Activated T-cell treated with anti-CD3 and anti-CD28 coated beads for 4 hours (primary cell): ENCODE results near the gene UPK3A.
A peak's percentile ranks its signal among the peaks of the same experiment; 100 is the strongest.
"Not testable (repeated sequence)": the region's sequence is repeated elsewhere in the genome, so short reads cannot be mapped to it uniquely, and the experiment has no call there.

ENCODE experiments used
- DNase-seq: peaks from one replicate; pipeline ENCODE4 v3.0.0-alpha.2; 2020

Gene UPK3A

DNA sequence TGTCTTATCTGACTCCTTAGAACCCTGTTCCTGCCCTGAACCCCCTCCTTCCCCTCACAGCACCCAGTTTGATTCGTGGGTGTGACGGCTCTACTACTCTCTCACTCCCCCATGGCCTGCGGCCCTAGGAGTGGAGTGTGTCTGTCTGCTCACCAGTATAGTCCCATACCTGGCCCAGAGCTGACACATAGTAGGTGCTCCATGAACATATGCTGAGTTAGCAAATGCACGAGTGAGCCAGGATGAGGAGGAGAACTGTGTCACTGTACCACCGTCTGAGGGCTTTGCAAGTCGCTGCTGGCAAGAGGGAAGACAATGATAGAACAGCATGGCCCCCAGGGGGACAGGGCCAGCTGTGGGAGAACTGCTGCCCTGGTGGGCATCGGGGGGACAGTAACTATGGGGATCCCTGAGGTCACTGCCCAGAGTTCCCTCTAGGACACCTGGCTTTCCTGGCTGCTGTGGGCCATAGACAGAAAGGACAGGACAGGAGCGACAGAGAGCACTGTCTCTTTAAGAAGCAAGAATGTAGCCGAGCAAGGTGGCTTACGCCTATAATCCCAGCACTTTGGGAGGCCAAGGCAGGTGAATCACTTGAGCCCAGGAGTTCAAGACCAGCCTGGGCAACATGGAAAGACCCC lies 24.9 kb upstream of the UPK3A start:
- no peak for DNase-seq

DNA sequence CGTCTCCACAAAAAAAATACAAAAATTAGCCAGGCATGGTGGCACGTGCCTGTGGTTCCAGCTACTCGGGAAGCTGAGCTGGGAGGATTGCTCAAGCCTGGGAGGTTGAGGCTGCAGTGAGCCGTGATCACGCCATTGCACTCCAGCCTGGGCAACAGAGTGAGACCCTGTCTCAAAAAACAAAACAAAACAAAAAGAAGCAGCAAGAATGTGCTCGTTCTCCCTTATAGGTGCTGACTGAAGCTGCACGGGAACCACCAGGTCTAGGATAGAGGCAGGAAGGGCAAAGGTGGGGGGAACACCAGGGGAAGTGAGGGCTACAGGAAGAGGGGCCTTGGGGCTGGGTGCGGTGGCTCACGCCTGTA lies 24.4 kb upstream of the UPK3A start:
- DNase-seq: not testable (repeated sequence)

DNA sequence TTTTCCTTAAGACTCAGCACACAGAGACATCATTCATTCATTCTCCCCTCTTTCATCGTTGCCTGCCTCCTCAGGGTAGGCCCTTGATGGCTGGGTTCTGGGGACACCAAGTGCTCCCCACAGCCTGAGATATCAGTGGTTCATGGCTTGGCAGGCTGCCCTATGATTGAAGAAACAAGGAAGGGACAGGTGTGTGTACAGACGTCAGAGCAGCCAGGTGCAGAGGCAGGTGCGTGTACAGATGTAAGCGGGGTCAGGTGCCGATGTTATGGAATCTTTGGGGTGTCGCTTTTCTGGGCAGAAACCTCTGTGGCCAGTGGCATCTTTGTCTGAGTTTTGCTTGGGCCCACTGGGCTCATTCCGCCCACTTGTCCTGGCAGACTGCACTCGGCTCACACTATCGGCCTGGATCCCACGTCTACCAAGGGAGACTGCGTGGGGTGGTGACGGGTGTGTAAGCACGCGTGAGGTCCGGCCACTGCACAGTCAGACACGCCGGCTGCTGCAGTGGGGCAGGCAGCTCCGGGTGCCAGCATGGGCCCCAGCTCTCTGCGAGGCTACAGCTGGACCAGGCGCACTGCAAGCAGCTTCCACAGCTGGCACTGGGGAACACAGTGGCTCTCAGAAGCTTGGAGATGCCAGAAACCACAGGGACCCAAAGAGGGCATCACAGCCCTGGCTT lies 23.2 kb upstream of the UPK3A start:
- DNase-seq: no peak

DNA sequence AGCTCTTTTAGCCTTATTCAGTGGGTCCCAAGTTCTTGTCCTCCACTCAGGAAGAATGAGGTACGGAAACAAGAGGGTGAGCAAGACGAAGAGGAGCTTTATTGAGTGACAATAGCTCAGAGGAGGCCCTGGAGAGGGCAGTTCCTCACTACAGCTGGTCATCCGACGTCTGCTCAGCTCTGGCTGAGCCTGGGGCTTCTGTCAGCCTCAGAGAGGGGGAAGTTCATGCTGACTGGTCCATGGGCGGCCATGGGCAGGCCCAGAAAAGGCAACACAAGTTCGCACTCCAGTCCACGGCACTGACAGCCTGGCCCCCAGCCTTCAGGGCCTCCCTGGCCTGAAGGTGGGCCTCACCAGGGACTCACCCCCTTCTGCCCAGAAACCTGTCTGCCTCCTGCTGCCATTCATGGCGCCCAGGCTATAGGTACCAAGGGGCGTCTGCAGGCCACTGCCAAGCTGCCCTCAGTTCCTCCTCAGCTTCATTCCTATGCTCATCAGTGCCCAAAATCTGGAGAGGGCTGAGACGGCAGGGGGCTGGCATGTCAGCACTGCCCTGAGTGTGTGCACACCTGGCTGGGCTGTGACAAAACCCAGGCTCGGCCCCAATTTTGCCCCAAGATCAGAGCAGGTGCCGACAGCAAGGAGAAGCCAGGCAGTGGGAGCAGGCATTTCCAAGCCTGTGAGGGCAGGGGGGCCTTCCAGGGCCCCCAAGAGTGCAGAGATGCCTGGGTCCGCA lies 22.4 kb upstream of the UPK3A start:
- DNase-seq: no peak

DNA sequence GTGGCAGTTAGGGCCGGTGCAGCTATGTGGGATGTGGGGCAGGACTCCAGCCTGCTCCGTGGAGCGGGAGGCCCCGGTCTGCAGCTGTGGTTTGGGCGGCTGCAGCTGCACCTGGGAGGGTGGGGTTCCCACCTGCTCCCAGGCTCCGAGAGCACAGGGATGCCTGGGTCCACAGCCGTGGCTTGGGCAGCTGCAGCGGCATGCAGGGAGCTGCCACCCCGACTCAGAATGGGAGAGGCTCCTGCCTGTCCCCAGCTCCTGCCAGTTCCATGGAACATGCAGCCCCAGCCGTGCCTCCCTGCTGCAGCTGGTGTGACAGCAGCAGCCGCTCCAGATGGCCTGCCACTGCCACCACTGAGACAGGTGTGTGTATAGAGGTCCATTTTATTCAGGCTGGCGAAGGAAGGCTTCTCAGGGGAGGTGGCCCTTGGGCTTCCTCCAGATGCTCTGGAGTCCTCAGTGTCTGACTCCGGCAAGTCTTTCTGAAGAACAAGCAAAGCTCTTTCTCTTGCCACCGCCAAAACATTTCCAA lies 21.8 kb upstream of the UPK3A start:
- no peak for DNase-seq

DNA sequence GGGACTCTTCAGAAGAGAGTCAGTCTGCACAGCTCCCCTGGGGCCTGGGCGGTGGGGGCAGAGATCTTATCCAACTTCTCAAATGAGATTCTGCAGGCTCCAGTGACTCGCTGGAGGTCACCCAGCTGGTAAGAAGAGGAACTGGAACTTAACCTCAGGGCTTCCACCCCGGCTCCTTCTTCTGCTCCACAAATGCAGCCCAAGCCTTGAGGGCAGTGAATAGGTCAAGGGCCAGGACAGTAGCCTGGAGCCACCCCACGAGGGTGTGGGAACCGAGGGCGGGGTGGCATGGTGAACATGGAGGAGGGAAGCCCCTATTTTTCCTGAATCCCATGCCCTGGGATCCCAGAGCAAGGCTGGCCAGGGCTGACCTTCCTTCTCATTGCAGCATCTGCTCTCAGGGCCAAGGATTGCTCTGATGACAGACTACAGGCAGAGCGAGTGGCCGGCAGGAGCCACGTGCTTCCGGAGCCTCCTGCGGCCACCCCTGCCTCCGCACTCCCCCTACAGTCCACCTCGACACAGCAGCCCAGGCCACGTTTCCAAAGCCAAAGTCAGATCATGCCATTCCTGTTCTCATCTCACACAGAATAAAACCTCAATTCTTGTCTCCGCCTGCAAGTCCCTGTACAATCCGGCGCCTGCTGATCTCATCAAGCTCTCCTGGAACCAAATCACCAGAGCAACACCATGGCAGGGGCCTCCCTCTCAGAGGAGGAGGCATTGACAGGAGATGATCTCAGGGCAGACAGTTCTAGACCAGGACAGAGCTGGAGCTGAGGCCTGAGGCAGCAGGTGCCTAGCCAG lies 21.1 kb upstream of the UPK3A start:
- DNase-seq: no peak

DNA sequence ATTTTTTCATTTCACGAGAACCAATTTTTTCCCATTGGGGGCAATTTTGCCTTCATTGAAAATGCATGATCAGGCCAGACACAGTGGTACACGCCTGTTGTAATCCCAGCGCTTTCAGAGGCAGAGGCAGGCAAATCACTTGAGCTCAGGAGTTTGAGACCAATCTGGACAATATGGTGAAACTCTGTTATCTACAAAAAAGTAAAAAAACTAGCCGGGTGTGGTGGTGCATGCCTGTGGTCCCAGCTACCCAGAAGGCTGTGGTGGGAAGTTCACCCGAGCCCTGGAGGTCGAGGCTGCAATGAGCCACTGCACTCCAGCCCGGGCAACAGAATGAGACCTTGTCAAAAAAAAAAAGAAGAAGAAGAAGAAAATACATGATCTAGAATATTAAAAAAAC lies 19.2 kb upstream of the UPK3A start:
- DNase-seq: no peak

DNA sequence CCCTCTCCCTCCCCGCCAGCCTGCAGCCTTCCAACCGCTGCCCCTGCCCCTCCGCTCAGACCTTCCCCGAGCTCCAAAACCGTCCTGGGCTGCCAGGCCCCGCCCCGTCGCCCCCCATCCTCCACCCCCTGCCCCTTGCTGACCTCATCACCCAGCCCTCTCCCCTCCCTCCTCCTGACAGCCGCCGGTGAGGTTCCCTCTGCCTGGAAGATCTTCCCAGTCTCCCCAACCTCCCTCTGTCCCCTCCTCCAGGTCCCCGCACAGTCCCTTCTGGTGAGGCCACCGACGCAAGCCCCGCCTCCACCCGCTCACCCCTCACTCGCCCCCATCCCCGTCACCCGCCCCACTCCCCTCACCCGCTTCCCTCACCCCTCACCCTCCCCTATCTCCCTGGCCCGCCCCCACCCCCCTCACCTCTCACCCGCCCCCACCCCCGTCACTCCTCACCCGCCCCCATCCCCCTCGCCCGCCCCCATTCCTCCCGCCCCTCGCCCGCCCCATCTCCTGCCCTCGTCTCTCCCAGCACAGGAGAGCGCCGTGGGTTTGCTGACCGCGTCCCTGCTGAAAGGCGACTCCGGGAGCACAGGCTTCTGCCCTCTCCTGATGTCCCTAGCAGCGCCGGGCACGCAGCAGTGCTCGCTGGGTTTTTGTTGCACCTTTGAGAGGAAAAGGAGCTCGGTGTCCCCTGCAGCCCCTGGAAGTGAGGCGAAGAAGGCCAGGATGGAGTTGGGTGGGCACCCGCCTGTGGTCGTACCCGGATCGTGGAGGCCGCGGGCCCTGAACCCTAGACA lies 16.4 kb upstream of the UPK3A start:
- no peak for DNase-seq

DNA sequence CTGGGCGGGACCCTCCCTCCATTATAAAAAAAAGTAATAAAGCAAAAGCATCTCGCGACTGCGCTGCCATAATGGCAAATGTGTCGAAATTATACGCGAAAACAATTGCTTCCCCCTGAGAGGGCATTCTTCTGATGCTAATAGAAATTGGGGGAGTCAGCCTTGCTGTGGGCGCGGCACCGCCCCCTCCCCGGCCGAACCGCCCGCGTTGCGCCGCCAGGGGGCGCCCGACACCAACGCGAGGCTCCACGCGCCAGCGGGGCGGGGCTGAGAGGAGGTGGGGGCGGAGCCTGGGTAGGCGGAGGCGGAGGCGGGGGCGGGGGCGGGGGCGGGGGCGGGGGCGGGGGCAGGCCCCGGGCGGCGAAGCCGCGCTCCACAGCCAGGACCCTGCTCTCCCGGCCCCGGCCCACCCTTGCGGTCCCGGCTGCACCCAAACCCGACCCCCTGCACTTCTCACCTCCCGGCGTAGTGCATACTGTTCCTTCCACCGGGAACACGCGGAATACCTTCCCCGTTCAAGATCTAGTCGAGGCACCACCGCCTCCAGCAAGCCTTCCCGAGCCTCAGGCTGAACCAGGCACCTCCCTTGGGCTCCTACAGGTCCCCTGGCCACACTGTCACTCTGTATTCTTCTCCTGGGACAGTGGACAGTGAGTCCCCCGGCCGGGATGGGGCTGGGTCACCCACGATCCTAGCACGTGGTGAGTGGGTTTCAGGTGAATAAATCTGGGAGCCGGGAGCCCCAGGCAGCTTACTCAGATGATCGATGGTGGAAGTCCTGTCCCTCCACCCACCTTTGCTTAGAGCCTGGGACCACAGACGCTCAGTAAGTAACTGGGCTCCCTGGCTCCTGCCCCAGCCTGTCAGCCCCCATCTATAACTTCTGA lies 15.5 kb upstream of the UPK3A start:
- DNase-seq: peak; percentile 85

DNA sequence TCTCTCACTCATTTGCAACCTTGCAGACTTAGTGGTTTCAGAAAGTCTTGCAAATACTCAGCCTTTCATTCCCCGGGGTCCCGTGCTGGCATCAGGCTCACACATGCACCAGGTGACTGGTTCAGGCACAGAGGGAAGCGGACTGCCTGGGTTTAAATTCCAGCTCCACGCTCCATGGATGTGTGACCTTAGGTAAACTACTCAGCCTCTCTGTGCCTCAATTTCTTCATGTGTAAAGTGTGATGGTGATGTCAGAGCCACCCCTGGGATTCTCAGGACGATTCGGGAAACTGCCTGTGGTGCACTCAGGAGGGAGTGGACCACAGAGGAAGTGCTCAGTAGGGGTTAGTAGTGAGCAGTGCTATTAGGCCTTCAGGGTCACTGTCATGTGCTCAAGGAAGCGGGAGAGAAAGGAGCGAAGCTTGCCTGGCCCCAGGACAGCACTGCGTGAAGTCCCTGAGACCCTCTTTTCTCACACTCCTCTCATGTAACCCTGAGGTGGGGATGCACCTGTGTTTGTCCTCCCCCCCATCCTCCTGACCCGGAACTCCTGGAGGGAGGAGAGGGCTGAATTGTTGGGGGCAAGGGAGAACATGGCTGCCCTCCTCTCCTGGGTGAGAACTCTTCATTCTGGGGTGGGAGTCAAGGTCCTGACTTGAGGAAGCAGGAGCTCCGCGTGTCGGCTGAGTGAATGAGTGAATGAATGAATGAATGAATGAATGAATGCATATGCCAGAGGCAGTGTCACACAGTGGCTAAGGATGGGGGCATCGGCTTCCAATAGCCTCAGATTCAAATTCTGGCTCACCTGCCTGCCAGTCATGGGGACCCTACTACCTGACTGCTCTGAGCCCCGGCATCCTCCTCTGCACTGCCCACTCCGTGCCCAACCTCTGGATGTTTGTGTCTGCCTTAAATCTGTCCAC lies 14.4 kb upstream of the UPK3A start:
- DNase-seq: no peak

DNA sequence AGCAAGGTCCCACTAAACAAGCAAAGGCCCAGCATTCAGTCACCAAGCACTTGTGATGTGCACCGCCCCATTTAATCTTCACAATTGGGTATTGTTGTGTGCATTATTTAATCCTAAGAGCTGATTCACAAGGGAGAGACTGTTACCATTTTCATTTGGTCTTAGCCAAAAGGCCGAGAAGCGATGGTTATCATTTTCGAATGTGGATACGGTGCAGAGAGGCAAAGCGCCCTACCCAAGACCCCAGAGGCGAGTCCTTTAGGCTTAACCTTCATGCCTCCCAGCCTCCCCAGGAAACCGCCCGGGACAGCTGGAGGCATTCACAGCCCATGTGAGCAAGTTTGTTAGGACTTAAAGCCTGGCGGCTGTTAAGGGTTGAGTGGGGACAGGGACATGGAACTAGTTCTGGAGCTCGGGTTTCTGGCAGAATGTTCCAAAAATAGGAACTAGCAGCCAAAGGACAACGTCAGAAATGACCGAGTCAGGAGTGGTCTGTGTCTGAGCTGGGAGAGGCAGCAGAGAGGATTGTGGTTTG lies 13.0 kb upstream of the UPK3A start:
- DNase-seq: no peak

DNA sequence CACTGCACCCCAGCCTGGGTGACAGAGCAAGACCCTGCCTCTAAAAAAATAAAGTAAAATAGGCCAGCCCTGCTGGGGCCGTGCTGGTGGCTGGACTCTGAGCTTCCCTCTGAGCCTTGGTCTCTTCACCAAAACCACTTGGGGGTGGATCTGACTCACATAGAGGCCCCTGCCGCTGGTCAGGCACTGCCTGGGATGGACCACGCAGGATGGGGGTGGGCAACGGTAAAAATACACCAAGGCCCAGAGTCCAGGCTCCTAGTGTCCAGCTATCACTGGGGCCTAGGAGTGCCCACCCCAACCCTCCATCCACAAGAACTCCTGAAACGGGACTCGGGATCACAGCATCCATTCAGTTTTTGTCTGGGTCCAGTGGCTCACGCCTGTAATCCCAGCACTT lies 12.3 kb upstream of the UPK3A start:
- DNase-seq: no peak

DNA sequence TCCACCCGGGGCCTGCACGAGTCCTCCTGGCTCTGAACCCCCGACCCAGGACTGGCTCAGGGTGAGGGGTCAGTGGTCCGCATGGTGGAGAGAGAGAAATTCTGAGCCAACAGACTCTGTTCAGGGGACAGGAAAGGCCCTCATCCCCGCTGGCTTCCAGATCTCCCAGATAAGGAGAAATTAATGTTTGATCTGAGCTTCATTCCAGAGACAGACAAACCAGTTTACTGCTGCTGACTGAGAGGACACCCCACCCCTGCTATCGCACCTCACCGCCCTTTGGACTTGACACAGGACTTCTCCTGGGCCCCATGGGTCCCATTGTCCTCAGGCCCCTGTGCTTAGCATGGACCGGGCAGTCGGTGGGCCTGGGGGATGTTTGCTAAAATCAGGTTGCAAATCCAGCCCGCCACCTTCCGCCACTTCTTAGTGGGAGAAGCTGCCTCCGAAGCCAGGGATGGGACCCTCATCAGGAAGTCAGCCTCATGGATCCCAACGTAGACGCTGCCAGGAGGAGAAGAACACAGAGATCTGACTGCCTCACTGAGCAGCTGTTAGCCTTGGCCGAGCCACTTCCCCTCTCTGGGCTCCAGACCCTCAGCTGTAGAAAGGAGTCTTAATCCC lies 11.2 kb upstream of the UPK3A start:
- DNase-seq: no peak

DNA sequence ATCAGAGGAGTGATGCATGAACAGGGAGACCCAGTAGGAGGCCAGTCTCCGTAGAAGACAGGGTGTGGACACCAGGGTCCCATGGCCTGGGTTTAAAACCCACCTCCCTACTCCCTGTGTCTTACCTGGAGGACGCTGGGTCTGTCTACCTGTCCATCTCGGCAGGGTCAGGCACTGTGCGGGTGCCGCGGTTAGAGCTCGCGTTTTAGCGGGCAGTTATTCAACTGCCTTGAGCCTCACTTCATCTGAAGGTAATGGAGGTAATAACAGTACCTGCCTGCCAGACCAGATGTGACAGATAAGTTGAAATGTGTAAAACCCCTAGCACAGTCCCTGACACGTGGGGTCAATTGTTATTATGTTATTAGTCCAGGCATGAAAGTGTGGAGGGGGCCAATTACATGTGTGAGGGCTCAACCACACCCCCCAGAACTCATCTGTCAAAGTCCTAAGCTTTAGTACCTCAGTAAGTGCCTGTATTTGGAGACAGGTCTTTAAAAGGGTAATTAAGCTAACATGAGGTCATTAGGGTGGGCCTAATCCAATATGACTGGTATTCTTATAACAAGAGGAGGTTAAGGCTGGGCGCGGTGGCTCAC lies 8.1 kb upstream of the UPK3A start:
- no peak for DNase-seq

DNA sequence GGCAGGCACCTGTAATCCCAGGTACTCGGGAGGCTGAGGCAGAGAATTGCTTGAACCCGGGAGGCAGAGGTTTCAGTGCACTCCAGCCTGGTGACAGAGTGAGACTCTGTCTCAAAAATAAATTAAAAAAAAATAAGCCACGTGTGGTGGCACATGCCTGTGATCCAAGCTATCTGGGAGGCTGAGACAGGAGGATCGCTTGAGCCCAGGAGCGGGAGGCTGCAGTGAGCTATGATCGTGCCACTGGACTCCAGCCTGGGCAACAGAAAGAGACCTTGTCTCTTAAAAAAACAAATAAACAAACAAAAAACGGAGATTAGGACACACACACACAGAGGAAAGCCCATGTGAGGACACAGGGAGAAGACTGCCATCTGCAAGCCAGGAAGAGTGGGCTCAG lies 7.0 kb upstream of the UPK3A start:
- DNase-seq: not testable (repeated sequence)

DNA sequence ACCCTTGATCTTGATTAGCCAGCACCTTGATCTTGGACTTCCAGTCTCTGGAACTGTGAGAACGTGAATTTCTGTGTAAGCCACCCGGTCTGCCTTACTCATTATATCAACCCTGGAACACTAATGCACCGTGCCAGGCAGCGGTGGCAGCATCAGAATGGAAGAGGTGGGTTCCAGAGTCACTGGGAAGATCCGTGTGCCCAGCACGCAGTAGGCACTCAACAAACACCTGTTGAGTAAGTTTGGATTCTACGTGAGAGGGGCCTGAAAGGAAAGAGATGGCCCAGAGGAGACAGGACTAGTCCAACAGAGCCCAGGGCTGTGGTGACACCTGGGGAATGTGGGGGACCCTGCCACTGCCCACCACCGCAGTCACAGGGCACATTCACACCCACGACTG lies 6.6 kb upstream of the UPK3A start:
- DNase-seq: no peak

DNA sequence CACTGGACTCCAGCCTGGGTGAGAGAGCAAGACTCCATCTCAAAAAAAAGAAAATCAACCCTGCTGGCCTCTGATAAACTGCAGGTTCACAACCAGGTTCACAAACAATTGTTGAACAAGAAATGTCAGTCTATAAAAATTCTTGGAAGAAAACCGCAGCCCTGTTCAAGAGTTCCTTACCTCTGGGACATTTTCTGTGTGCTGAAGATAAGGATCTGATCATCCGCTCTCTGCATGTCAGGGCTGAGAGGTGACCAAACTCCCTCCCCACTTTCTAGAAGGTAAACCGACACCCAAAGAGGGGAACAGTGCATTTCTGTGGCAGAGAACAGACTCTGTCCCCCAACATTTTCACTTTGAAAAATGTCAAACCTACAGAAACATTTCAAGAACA lies 4.2 kb upstream of the UPK3A start:
- no peak for DNase-seq

DNA sequence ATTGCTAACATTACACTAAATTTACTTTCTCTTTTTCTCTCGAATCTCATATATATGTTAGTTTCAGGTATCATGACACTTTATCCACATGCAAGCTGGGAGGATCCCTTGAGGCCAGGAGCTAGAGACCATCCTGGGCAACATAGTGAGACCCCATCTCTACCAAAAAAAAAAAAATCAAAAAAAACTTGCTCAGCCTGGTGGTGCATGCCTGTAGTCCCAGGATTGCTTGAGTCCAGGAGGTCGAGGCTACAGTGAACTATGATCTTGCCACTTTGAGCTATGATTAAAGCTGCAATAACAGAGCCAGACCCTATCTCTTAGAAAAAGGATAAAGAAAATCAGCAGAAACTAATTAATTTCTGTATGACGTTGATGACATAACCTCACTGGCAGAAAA lies 3.7 kb upstream of the UPK3A start:
- DNase-seq: no peak
